ENCODE data around the gene NBEAL2.

The NBEAL2 gene

DNA sequence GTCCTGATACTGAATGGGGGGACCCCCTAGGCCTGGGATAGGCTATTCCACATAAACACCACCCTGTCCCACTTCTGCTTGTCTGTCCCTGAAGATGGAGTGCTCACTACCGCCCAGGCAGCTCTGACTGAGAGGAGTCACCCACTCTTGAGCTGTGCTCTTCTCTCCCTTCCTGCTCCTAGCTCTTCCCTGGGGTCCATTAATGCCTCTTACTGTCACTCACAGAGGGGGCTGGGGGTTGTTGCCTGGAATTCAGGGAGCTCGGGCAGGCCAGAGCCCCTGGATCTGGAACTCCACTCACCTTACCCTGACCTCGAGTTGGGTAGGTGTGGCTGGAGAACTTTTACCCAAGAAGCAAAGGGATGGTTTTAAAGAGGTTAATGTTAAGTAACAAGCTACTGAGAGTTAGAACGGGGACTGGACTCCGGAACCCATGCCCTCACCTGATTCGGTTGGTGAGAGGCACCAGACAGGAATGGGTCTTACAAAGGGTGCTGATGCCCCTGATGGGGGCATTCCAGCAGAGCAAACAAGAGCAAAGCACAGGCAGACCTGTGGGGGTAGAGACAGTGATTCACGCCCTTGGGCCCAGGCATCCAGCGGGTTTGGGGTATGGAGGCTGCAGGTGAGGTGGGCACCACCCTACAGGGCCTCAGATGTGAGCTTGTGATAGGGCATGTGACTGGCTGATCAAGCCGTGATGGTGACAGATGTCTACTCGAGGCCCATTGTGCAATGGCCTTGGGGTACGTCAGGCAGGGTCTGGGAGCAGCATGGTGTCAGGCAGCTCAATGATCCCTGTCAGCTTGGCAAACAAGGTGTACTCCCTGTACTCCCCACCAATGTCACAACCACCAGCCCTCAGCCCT is 5.4 kb downstream of the NBEAL2 start:
- no peak for DNase-seq

DNA sequence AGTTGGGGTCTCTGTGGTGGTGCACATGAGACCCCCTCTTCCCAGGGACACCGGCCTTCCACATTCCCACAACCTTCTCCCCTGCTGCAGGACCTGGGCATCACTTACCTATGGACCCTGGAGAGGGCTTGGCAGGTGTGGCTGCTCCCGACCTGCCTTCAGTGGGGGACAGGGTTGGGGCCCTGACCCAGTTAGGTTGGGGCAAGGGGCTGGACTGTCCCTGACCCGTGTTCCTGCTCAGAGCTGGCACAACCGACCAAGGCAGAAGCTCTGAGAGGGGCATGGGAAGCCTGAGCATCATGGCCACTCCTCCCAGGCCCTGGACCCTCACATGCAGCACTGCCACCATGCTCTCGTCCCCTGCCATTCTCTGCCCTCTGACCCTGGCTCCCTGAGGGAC is 6.1 kb downstream of the NBEAL2 start:
- DNase-seq = no peak

DNA sequence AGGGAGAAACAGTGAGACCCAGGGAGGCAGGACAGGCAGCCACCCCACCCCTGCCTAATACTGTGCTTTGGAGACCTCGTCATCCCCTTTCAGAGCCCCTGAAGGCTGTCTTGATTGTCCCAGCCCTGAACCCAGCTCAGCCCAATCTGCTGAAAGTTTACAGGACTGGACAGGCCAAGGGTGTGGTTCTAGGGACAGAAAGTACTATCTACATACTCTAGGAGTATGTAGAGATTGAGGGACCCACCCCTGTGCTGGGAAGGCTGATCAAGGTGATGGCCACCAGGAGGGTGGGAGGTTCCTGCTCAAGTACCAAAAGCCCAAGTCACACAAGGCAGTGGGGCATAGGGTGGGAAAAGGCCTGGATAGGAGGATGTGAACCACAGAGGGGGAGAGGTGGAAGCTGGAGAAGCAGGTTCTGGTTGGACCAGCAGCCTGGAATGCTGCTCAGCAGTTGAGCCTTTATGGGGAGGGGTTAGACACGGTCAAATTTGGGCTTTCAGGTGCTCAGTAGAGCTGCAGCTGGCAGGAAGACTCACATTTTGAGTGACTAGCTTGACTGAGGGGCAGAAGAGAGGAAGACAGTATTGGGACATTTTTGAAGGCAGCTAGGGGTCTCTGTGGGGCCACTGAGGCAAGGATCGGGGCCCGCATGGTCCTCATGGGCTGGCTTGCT is 6.7 kb downstream of the NBEAL2 start:
- DNase-seq = no peak

DNA sequence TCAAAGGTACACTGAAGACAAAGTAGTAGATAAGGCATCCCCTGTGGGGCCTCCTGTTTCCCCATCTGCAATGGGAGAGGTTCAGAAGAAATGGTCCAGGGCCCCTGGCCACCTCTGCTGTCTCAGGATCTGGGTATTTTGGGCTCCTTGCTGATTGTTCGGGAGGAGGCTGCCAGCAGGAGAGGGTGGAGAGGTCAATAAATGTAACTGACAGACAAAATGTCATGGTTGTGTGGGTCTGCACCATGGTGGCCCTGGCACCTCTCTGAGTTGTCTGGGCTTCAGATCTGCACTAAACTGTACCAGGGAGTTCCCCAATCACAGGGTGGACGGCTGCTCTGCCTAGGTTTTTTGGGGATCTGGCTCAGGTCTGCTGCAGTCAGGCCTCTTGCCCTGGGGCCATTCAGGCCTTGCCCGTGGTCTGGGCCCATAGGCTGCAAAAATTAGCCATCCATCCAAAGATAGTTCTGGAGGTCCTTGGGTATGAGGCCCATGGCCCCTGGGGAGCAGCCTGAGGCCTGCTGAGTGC is 7.4 kb downstream of the NBEAL2 start:
- DNase-seq = no peak

DNA sequence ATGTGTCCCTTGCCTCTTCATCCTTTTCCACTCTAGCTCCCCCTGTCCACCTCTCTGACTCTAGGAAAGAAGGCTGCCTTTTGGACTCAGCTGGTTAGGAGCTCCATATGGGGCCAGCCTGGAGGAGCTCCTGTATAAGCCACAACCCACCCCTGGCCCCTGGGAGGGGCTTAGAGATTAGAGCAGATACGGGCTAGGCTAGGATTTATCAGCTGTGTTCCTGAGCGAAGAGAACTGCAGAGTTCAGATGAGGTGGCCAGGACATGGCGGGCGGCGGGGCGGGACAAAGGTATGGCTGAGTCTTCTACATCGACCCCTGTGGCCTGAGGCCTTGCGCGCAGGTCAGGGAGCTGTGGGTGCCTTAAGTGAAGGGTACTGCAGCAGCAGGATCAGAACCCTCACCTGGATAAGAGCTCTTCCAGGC is 7.9 kb downstream of the NBEAL2 start:
- no peak for DNase-seq

DNA sequence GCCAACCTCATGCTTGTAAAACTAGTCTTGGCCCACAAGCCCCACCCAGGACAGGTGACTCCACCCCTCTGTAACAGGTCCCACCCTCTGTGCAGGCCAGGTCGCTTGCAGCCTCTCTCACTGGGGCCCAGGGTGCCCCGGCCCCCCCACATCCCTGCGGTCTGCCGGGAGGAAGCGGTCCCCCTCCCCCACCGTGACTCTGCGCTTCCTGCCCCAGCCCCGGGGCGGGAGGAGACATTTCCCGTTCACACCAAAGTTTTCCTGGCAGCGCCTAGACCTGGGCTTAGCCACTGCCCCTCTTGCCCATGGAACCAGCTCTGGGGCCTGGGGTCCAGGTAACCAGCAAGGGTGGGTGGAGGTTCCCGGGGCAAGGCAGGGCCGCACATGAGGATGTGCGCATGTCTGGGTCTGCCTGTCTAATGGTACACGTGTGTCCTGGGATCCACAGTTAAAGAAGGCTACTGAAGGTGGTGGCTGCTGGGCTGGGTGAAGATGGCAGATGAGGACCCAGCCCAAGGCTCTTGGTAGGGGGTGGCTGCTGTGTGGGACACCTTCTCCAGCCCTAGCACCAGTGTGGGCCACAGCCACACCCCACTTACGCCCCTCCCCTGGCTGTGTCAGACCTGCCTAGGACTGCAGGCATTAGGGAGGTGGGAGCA is 8.4 kb downstream of the NBEAL2 start:
- DNase-seq = peak in 2 of 56 donors; percentile 11 to 24

DNA sequence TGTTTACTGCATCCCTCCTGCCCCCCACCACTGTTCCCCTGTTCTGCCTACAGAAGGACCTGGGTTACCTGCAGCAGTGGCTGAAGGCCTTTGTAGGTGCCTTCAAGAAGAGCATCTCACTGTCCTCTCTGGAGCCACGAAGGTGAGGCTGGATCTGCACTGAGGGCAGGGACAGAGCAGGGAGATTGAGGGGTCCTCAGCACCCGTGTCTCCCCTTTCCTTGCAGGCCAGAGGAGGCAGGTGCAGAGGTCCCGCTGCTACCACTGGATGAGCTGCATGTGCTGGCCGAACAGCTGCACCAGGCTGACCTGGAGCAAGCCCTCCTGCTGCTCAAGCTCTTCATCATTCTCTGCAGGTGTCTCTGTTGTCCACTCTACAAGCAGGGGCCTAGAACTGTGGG is 9.2 kb downstream of the NBEAL2 start:
- no peak for DNase-seq

DNA sequence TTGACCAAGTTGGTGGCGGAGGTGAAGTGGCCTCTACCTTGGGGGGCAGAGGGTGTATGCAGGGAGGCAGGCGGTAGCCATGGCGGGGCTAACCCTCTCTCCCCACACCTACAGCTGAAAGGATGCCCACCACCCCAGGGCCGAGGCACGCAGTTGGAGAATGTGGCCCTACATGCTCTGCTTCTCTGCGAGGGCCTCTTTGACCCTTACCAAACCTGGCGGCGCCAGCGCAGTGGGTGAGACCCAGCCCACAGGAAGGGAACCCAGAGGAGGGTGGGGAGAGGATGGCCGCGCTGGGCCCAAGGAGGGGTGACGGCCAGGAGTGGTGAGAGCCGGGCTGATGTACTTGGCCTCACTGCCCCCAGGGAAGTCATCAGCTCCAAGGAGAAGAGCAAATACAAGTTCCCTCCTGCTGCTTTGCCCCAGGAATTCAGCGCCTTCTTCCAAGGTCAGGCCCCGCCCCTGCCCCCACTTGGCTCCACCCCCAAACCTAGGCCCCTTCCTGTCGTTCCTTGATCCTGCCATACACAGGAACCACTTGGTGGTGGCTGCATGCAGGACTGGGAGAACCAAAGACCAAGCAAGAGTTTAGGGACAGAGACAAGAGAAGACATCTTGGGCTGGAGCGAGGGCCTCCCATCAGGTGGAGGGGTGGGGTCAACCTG is 9.8 kb downstream of the NBEAL2 start:
- DNase-seq = no peak

DNA sequence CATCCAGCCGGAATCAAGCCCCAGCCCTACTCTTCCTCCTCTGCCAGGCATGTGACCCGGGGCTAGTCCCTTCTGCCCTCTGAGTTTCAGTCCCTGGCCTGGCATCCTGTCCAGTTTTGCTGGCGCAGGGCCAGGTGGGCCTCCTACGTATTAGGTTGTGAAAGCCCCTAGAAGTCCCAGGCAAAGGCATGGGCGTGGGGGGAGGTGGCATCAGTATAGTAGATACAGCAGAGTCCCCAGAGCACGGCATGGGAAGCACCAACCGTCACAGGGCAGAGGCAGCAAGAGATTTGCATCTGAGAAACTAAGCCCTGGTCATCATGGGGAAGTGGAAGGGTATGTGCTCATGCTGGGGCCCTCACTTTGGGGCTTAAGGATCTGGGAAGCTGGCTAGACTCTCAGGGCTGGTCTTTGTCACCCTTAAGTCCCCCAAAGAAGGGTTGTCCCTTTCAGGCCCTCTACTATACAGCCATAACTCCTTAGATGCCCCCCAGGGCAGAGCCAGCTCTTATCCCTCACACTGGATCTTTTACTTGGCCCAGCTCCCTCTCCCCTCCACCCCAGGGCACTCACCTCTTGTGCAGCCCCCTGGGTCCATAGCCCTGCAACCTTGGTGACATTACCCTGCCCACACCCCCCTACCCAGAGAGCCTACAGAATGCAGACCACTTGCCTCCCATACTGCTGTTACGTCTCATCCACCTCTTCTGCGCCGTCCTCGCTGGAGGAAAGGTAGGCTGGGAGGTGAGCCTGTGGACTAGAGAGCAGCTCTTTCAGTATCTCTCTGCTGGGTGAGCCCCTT is 11.3 kb downstream of the NBEAL2 start:
- peak in 6 of 56 donors; percentile 18 to 66 (median 34) for DNase-seq

DNA sequence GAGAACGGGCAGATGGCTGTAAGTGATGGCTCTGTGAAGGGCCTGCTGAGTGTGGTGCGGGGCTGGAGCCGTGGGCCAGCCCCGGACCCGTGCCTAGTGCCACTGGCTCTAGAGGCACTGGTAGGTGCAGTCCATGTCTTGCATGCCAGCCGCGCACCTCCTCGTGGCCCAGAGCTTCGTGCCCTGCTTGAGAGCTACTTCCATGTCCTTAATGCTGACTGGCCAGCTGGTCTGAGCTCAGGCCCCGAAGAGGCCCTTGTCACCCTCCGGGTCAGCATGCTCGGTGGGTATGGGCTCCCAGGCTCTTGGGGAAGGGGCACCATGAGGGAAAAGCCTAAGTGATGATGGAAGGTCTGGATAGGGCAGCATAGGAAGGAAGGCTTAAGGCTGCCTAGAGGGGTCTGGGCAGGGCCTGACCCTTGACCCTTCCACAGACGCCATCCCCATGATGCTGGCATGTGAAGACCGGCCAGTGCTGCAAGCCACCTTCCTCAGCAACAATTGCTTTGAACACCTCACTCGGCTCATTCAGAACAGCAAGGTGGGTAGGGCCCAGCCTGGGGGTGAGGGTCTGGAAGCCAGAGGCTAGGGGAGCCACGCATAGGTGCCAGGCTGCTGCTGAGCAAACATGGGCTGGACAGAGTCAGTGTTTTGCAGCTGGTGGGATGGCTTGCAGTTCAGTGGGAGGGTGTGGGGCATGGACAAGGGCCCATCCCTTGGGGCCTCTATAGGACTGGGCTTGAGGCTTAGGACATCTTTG is 12.1 kb downstream of the NBEAL2 start:
- DNase-seq = no peak

DNA sequence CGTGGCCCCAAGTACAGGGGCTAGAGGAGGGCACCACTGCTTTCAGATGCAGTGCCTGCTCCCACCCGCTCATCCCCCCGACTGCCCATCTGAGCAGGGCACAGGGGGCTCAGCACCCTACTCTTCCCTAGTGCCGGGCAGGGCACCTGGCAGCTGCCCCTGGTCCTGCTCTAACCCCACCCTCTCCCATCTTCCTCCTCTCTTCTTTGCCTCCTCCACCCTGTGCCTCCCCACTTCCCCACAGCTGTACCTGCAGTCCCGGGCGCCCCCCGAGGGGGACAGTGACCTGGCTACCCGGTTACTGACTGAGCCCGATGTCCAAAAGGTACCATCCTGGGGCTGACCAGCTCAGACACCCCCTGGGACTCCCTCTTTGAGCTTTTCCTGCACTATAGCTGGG is 12.8 kb downstream of the NBEAL2 start:
- no peak for DNase-seq

DNA sequence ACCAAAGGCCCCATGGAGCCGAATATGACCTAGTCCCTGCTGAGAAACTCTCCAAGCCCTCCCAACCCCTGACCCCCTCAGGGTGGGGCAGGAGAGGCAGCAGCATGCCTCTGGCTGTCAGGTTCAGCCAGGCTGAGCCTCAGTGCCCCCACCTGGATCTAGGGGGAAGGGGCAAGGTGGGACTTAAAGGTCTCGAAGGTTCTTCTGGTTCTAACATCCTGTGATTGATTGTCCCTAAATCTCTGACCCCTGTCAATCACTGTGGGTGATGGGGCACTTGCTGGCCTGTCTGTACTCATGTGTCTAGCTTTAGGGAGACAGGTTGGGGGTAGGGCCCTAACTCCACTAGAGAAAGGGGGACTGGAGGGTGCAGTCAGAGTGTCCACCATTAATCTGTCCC is 13.8 kb downstream of the NBEAL2 start:
- no peak for DNase-seq

DNA sequence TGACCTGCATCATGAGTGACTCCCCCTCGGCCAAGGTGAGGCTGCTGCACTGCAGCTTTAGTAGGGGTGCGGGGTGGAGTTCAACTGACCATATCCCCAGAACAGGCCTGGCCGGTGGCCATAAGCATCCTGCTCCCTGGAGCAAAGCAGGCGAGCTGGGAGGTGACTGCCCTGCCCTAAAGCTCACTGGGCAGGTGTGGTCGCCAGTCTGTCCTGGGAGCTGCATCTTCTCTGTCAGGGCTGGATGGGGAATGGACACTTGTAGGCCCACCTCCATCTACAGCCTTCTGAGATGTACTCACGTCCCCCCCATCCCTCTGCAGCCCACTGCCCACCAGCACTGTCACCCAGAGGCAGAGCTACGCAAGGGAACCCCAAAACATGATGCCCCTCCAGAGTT is 14.5 kb downstream of the NBEAL2 start:
- DNase-seq = no peak

DNA sequence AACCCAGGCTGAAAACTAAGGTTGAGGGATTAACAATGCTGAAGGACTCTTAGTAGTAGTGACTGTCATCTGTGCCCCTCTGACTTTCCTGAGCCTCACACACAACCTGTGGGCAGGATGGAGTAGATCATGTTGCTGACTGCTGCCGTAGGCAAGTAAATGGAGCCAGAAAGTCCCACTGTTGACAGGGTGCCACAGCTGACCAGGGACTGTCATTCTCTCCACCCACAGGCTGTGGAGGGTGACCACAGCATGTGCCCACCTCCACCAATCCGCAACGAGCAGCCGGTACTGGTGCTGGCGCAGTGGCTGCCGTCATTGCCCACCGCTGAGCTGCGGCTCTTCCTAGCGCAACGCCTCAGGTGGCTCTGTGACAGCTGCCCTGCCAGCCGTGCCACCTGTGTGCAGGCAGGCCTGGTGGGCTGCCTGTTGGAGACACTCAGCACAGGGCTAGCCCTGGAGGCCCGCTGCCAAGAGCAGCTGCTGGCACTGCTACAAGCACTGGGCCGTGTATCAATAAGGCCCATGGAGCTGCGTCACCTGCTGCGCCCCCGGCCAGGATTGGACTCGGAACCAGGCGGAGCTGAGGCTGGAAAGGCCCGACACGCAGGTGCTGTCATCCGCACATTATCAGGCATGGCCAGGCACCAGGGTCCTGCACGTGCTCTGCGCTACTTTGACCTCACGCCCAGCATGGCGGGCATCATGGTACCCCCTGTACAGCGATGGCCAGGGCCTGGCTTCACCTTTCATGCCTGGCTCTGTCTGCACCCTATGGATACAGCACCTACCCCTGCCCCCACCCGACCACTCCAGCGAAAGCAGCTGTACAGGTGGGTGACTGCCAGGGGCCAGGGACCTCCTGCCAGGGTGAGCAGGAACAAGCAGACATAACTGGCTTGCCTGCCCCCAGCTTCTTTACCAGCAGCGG is 15.6 kb downstream of the NBEAL2 start:
- DNase-seq = no peak

DNA sequence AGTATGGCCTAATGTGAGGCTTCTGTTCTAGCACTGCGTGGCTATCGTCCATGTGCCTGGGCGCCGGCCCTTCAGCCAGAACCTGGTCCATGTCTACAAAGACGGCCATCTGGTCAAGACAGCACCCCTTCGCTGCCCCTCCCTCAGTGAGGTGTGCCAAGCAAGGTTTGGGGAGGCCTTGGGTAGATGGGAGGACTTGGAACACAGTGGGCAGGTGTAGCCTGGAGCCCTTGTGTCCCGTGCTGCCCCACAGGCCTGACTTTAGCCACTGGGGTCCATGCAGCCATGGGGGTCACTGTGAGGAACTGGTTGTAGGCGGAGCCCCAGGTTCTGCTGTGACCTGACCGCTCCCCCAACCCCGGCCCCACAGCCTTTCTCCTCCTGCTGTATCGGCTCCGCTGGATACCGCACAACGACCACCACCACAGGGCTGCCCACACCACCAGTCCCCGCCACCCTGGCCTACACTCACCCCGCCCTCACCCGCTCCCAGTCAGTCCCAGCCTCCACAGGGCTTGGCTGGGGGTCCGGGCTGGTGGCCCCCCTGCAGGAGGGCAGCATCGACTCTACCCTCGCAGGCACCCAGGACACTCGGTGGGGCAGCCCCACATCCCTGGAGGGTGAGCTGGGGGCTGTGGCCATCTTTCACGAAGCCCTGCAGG is 16.6 kb downstream of the NBEAL2 start:
- DNase-seq = no peak

DNA sequence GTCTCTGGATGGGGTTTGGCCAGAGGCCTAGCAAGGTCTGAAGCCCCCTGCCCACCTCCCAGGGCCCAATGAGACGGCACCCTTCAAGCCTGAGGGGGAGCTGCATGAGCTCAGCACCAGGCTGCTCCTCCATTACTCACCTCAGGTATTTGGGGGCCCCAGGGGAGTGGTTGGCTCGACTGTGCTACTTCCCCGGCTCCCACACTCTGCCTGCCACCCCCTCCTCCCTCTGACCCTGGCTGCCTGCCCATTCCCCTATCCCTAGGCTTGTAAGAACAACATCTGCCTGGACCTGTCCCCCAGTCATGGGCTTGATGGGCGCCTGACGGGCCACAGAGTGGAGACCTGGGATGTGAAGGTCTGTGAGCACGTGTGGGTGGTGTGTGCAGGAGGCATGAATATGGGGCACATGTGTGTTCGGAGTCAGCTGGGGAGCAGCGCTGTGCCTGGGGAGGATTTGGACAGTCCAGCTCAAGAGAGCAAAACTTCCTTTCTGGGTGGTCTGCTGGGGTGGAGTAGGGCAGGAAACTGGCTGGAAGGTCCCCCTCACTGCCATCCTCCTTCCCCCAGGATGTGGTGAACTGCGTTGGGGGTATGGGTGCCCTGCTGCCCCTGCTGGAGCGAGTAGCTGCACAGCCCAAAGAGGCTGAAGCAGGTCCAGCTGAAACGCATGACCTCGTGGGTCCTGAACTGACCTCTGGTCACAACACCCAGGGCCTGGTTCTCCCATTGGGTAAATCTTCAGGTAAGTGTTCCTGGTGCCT is 17.4 kb downstream of the NBEAL2 start:
- DNase-seq = no peak

DNA sequence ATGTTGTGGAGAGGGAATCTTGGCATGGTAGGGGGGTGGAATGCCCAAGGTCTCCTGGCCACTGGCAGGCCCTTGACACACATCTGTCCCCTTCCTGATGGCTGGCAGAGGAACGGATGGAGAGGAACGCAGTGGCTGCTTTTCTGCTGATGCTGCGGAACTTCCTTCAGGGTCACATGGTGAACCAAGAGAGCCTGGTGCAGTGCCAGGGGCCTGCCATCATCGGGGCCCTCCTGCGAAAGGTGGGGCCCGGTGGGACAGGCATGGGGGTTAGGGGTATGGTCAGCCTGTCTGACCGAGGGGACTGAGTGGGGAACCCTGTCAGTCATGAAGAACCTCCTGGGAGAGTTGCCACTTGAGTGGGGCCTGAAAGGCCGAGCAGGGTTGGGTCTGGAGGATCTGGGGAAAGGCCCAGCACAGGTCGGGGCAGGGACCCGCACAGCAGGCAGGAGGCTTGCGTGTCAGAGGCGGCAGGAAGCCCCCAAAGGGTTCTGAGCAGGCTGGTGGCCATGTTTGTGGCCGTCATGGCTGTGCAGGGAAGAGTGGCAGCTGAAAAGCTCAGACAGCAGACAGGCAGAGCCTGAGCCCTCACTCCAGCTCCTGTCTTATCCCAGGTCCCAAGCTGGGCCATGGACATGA is 18.1 kb downstream of the NBEAL2 start:
- no peak for DNase-seq
